HG02938 (cell line): Measurements from ENCODE around the gene LAMA4.

Experiments used
- ATAC-seq: cut with Tn5 transposase; IDR thresholded peaks from one replicate; pipeline ENCODE4 v1.9.1; 2021; ENCODE audit warnings: mild to moderate bottlenecking, moderate library complexity; ENCODE audit not compliant: unreplicated experiment

Gene LAMA4

DNA sequence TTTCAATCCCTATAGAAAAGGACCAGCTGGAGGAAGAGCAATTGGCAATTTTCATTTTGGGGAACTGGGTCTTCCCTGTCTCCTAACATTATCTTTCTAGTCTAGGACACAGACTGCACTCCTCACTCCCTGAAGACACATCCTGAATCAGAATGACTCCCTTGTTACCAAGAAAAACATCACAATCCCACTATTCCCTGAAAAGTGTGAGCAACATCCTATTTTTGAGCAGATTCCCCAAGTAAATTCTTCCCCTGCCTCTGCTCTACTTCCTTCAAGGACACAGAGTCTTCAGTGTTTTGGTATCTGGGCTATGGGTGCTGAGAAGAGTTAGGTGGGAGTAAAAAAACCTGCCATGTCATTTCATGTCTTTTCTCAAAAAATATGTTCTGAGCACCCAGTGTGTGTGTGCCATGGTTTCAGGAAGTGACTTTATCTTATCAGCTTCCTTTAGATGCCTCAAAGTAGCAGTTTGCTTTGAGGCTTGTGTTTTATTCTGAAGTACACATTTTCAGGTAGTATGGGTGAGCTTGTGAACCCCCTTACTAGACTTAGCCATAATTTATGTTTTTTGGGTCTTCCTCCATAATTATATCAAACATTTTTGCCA is 12.4 kb downstream of the LAMA4 start:
- no peak for ATAC-seq

DNA sequence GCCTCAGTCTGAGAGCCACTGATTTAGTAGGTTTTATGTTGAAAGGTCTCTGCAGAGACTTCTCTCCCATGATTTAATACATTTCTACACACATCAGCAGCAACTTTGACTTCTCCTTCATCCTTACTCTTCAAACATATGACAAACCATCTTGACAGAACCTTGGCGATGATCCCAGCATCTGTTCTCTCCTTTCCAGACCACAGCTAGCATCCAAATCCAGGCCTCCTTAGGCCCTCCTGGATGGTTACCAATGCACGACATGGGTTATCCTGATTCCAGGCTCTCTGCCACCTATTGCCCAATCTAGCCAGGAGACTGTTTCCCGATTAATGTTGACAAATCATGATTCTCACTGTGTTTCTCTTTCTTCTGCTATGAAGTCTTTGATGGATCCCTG is 16.8 kb downstream of the LAMA4 start:
- no peak for ATAC-seq

DNA sequence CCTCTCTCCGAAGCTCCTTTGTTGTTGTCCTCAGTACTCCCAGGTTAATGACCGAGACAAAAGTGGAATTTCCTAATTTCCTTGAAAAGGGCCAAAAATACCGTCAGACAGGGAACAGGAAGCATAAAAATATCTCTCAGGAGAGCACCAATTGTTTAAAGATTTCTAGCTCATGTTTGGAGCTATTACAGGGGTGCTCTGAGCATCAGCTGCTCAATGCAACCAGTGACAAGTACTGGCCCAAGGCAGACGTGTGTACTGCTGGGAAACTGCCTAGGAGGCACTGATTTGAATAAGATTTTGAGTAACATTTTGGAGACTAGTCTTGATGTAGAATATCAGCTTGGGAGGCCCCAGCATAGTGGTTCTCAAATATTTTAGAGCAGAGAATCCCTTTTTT is 17.3 kb downstream of the LAMA4 start:
- no peak for ATAC-seq

DNA sequence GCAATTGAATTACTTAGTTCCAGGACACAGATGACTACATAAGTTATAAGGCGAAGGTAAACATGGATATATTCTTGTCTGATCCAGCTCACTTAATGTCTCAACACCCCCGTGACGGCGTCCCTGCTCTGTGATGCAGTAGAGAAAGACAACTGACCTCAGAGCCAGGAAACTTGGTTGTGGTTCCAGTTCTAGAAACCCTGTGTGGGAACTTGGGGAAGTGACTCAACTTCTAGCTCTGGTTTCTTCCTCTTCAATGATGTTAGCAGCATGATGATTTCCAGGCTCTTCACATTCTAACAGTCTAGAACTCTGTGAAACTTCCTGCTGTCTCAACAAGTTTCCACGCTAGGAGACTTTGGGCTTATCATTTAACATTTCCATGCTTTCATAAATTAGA is 18.4 kb downstream of the LAMA4 start:
- ATAC-seq: no peak

DNA sequence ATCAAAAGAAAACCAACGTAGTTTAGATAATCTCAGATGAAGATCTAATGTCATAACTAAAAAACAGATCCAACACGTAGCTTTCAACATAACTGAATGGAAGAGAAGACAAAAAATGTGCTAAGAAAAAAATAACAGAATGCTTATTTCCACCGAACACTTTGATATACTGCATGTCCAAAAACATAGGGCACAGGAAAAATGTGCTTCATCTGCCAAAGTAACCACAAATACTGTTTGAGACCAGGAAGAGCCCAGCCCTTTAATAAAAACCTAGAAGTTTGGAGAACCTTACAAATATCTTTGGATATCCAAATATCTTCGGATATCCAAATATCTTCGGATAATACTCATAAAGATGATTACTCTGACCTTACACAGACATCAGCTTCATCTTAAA is 19.8 kb downstream of the LAMA4 start:
- no peak for ATAC-seq

DNA sequence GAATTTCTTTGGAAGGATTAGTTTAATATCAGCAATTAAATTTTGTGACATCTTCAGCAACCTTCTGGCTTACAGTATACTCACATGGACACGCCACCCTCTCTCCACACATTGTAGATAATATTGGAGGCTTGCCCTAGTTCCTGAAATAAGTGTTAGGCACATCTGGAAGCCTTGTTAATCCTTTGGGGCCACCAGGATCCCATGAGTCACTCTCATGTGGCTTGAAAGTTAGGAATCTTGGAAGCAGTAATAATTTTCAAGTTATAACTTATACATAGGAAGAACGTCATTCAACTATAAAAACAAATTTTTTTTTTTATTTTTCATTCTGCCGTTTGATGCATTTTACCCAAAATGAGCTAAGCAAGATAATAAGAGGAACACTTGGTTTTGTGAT is 20.5 kb downstream of the LAMA4 start:
- no peak for ATAC-seq

DNA sequence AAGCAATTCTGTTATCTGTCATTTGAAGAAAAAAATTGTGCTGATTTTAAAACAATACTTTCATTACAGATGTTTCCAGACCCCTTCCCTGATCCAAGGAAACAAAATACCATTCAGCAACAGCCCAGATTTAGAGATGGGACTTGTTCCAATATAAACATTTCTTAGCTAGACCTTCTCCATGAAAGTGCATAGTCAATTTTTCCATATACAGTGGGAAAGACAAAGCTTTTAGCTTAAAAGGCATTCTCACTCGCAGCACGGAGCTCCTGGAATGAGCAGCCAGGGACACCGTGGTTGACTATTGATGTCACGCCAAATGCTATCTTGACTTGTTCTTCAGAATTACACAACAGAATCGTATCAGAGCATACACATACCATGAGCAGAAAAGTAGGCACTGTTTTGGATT is 21.5 kb downstream of the LAMA4 start:
- ATAC-seq: no peak

DNA sequence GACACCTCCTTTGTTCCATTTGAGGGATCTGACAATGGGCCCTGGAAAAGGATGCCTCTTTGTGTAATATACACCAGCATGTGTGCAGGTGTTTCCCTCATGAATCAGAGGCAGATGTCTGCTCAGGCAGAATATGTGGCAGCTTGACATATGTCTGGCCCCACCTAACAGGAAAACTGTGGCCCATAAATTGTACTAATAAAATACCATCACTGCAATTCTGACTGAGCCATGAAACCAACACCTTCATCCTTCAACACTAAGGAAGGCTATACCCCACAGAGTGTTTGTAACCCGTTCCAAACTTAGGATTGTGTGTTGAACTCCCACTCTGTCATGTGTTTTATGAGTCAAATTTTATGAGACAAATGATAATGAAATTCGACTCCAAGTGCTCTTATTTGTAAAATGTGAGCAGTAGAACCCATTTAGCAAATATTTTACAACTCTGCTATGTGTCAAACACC is 22.7 kb downstream of the LAMA4 start:
- ATAC-seq: no peak

DNA sequence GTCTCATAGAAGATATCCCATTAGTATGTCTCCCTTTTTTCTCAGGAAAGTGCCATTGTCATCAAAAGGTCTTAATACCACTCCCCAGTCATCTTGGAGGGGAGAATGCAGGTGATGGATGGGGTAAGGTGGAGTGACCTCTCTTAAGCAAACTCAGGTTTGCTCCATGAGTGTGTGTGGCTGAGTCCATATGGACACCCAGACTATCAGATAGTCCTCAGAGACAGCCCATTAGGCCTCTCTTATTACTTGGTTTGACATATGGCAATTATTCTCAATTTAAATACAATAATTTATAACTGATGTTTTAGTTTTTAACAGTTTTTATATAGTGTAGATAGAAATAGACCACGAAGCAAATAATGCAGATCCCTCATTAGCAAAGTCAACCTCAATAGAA is 23.2 kb downstream of the LAMA4 start:
- no peak for ATAC-seq

DNA sequence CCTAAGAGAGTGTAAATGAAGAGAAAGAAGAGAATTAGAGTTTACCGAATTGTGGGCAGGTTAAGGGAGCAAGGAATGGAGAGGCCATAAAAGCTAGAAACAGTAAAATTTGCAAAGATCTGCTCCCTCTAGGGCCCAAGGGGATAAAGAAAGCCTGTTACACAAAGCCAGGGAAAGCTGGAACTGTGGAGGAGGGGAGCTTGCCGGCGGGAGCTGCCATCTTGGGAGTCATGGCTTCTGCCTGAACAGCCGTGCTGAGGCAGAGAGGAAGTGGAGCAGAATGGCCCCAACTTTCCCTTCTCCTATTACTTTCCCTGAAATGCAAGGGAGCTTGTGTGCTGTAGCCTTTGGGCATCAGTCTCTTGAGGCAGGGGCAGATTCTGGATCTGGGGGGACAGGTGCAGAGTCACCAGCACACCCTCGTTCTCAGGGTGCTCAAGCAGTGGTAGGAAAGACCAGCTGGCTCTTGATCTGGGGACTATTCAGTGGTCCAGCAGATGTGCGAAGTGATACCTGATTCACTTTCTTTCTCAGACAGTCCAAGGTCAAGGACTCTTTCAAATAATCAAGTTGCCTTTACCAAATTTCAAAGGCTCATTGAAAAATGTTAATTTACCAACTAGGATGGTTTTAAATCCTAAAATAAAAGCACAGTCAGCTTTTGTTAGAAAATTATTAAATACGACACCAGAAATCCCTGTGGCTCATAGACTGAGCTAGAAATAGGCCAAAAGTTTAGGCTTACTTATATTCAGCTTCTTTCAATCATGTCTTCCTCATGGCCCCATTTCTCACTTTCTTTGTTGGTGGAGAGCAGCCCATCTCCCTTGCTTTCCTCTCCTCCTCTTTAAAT is 25.7 kb downstream of the LAMA4 start:
- no peak for ATAC-seq

DNA sequence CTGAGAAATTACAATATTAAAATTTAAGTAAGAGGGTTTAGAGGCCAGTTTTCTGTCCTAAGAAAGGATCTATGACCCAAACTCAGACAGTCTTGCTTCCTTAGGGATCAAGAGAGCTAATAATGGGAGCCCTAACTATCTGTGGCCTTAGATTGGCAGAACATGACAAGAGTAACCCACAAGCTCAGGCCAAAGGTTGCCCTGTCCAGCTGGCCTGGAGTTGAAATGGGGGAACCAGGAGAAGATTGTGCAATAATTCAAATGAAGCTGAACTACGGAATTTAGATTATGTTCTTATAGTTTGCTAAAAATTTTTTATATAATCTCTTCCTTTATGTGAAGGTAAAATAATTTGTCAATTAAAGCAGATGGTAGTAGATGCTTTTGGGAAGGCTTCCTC is 26.4 kb downstream of the LAMA4 start:
- ATAC-seq: no peak

DNA sequence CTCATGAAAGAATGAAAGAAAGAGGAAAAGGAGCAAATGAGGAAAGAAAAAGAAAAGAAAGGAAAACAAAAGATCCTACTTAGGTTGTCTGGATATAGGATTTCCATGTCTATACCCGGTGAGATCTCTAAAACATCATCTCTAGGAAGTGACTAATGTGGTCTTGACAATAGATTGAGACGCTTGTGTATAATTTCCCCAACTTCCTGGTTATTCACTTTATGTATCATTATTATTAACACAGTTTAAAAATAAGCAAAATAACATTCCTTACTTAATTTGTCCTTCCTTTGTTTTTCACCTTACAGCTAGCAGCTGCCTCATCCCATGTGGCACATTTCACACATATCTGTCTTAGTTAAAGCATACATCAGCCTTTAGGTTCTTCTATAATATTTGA is 27.0 kb downstream of the LAMA4 start:
- no peak for ATAC-seq

DNA sequence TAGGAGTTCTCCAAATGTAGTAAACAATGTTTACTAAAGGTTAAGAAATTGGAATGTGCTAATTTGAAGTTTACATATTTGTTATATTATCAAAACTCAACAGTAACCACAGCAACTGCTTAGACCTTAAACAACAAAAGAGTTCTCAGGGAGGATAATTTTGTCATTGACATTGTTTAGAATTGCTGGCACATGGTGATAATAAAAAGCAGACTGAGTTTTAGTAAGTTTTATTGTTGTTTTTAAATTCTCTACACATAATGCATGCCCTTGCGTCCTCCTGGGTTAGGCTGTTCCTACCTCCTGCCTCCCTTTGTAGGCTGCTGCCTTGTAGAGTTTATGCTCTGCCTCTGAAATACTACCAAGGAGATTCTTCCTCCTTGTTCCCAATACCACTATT is 28.7 kb downstream of the LAMA4 start:
- no peak for ATAC-seq

DNA sequence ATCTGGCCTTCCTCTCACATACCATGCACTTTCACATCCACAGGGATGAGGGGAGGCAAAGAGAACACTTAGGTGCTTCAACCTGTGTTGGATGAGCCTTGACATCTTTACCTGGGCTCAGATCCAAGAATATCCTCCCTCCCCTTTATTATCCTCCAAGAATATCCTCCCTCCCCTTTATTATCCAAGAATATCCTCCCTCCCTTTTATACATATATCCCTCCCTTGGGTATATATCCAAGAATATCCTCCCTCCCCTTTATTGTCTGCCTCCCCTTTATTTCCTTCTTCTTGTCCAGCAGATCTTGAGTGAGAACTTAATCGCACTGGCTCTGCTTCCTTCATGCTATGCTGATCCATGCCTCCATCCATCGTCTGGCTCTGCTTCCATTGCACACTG is 30.3 kb downstream of the LAMA4 start:
- no peak for ATAC-seq

DNA sequence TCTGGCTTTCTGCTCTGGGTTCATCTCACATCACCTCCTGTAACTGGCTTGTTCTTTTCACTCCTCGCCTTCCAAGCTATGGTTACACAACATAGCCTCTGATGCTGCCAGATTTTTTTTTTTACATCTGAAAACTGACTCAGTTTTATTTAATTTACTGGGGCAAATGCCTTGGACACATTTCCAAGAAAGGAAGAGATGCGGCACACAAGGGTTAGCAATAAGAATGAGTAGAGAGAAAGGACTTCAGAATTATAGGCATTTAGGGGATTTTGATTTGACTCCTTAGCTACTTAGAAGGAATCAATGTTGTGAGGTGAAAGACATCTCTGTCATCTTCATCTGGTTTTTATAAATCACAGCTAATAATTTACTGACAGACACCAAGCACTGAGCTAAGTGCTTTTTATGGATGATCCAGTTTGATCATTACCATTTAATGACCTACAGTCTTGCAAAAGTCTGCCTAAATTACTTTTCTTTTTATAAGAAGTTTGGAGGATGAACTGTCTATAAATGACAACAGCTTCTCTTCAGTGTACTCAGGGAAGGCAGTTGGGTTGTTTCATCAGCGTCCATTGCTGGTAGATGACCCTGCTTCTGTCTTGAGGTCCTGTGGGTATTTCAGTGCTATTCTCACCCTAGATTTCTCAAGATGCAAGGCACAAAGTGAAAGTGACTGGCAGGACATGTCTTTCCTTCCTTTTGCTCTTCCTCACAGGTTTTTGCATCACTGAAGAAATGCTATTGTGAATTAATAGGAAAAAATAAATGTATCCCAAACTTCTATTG is 31.1 kb downstream of the LAMA4 start:
- ATAC-seq: no peak

DNA sequence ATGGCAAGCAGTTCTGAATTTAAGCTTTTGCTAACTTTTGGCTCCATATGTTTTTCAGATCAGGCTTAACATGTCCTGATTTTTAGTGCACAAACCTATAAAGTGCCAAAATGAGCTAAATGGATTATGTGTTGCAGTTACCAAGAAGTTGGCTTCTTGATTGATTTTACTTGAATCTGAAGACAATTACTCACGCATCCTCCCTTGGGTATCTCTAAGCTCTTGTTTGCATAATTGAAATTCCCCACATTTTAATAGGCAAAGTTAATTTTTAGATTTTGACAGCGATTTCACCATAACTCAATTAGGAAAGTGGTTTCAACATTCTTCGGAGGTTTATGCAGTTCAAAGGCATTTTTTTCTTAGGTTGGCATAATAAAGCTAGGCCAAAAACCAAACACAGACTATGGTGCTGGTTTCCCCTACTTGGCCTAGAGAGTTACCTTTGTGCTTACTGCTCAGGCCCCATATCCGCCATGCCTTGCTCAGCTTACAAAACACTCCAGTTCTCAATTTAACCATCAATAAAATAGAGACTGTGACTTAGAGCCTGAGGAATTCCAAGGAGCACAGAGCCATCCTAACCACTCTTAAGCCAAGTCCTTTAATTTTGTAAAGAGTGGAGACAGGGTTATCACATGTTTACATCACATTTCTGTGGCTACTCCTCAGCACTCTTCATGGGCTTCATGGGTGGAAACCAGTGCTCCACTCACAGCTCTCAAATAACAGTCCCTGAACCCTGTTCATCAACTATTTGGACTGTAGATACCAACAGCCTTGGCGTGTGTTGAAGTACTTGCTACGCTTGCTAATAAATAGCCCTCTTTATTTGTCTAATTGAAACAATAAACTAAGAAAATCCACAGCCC is 32.1 kb downstream of the LAMA4 start:
- ATAC-seq: no peak

DNA sequence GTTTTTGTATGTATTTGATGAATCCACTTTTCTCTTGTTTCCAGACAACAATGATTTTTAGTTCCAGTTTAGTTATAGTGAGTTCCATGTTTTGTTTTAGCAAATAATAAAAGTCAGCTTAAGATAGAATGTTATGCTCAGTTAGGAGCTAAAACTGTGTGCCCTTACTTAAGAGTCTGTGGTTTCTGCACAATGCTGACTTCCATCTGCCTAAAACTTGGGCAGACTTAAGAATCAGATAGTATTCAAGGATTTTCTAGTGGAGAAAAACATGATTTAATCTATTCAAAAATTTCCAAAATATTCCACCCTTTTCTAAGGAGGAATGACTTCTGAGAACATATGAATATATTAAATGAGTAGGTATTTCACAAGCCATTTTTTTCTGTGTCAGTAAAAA is 32.8 kb downstream of the LAMA4 start:
- ATAC-seq: no peak

DNA sequence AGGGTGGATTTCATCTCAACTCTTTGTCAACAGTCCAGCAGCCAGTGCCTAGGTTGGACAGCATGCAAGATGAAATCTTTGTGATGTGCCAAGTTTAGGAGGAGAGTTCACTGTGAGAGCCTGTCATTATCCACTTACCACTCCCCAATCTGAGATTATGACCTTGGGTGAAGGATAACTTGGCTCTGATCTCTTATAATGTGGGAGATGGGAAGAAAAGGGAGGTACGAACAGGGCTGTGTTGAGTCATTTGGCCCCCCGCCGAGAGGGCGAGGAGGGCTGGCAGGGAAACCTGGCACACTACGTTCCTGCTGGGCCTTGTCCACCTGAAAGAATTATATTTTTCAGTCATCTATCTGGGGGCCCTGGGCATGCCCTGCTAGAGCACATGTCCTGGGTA is 35.8 kb downstream of the LAMA4 start:
- no peak for ATAC-seq

DNA sequence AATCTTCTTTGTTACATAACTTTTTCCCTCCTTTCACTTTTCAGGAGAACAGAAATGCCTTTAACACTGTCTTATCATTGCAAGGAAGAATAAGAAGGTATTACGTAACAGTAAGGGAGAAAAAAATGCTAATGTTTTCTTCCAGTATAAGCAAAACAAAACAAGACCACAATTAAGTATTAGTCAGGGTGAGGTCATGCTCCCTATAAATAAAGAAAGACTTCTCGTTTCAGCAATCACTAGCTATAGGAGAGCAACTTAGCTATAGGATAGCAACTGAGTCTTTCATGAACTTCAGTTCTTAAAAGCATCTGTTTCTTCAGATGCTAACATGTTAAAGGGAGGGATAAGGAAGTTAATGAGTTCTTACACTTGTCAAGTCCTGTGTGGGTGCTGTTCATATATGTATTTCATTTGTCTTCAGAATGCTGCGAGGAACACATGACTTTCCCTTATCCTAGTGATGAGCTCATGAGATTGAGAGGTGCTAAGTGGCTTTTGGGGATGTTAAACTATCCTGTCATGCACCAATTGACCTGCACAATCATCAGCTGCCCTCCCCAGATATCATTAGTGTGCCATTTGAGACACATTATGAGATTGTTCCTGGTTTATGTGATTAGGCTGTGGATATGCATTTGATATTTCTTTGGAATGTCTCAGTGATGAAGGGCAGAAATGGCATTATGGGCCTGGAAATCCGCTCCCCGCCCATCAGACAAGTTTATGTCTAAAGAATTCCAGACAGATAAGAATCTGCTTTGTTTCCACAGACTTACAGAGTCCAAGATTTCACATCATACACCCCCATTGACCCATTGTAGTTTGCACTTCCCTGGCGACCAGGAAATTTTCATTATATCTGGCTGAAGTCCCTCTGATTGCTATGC is 37.5 kb downstream of the LAMA4 start:
- no peak for ATAC-seq
